GM23248 (cell line): ENCODE results near the gene NOL4L. TPM values are rescaled to one million over a fixed set of nuclear protein-coding genes. Genes with fewer than 3 reads are reported as not detected.

Experiments used
- DNase-seq: peaks from one replicate; pipeline ENCODE4 v3.0.0-alpha.2; 2015
- H2AFZ ChIP-seq: fragments of 200-600 bp; sonication (generic); 2 replicates; pipeline ENCODE4 v1.6.1; 2016; ENCODE audit warnings: antibody characterized with exemption
- H3F3A ChIP-seq: fragments of 200-600 bp; sonication (generic); 2 replicates; pipeline ENCODE4 v1.6.1; 2016; ENCODE audit warnings: mild to moderate bottlenecking, antibody characterized with exemption, mixed run types; ENCODE audit not compliant: insufficient read depth
- H3K27ac ChIP-seq: fragments of 200-600 bp; sonication (generic); 2 replicates; pipeline ENCODE4 v1.5.1; 2016; ENCODE audit warnings: mild to moderate bottlenecking
- H3K27me3 ChIP-seq: fragments of 200-600 bp; sonication (generic); replicated peaks from 2 replicates; pipeline ENCODE4 v1.6.1; 2016; ENCODE audit warnings: mild to moderate bottlenecking; ENCODE audit not compliant: insufficient read depth
- H3K36me3 ChIP-seq: fragments of 200-600 bp; sonication (generic); 2 replicates; pipeline ENCODE4 v1.6.1; 2016; ENCODE audit warnings: low read depth, mild to moderate bottlenecking
- H3K4me1 ChIP-seq: fragments of 200-600 bp; sonication (generic); 2 replicates; pipeline ENCODE4 v1.6.1; 2016; ENCODE audit warnings: mild to moderate bottlenecking; ENCODE audit not compliant: insufficient read depth
- H3K4me2 ChIP-seq: fragments of 200-600 bp; sonication (generic); one replicate; pipeline ENCODE4 v1.6.1; 2016; ENCODE audit warnings: mild to moderate bottlenecking; ENCODE audit not compliant: unreplicated experiment
- H3K4me3 ChIP-seq: fragments of 200-600 bp; sonication (generic); 2 replicates; pipeline ENCODE4 v1.5.1; 2016; ENCODE audit warnings: mild to moderate bottlenecking
- H3K79me2 ChIP-seq: fragments of 200-600 bp; sonication (generic); 2 replicates; pipeline ENCODE4 v1.6.1; 2016; ENCODE audit warnings: mild to moderate bottlenecking; ENCODE audit not compliant: insufficient read depth
- H3K9ac ChIP-seq: fragments of 200-600 bp; sonication (generic); 2 replicates; pipeline ENCODE4 v1.6.1; 2016; ENCODE audit warnings: mild to moderate bottlenecking
- H3K9me2 ChIP-seq: fragments of 200-600 bp; sonication (generic); 2 replicates; pipeline ENCODE4 v1.6.1; 2016; ENCODE audit warnings: mixed run types, mild to moderate bottlenecking, moderate library complexity; ENCODE audit not compliant: insufficient read depth
- H3K9me3 ChIP-seq: fragments of 200-600 bp; sonication (generic); one replicate; pipeline ENCODE4 v1.6.1; 2017; ENCODE audit warnings: low read depth
- H4K20me1 ChIP-seq: fragments of 200-600 bp; sonication (generic); 2 replicates; pipeline ENCODE4 v1.6.0; 2016; ENCODE audit not compliant: insufficient read depth
- EZH2 ChIP-seq: fragments of 200-600 bp; sonication (generic); IDR thresholded peaks from 2 replicates; pipeline ENCODE4 v1.6.1; 2018; ENCODE audit warnings: antibody characterized with exemption, mild to moderate bottlenecking; ENCODE audit not compliant: insufficient read depth, poor library complexity, severe bottlenecking
- EZH2phosphoT487 ChIP-seq: fragments of 200-600 bp; sonication (generic); IDR thresholded peaks from 2 replicates; pipeline ENCODE4 v1.6.1; 2018; ENCODE audit warnings: antibody characterized with exemption, moderate library complexity, mild to moderate bottlenecking, low read depth; ENCODE audit not compliant: insufficient read depth
- WGBS, 2 experiments: methylation state at CpG; one replicate each; pipeline ENCODE4 v1.1.6; 2015 to 2017; ENCODE audit warnings: low lambda C conversion rate in 2 of 2, low coverage in 1 of 2; ENCODE audit errors: missing lambda C conversion rate in 2 of 2; 5-methylcytosine and 5-hydroxymethylcytosine counted together
- in situ Hi-C: fragments of 300-500 bp; cut with MboI; formaldehyde crosslinking; loops from 2 replicates; pipeline ENCODE4 v1.15.0; 2020
- polyA plus RNA-seq: library from polyadenylated mRNA; unstranded; fragments of >200 nt; fragmentation: Nextera tagmentation; extraction: Ambion mirVana; gene quantifications from 2 replicates; pipeline ENCODE4 v1.2.1, GENCODE V29; 2016
- total RNA-seq: library from RNA; depleted of rRNA; stranded (reverse); fragments of >200 nt; shearing (Covaris generic); gene quantifications from 2 replicates; pipeline ENCODE4 v1.2.3, GENCODE V29; 2014

Gene NOL4L
- total and polyA plus RNA-seq, 2 experiments from 2014 or later, result 5.2 to 7.9 TPM

DNA sequence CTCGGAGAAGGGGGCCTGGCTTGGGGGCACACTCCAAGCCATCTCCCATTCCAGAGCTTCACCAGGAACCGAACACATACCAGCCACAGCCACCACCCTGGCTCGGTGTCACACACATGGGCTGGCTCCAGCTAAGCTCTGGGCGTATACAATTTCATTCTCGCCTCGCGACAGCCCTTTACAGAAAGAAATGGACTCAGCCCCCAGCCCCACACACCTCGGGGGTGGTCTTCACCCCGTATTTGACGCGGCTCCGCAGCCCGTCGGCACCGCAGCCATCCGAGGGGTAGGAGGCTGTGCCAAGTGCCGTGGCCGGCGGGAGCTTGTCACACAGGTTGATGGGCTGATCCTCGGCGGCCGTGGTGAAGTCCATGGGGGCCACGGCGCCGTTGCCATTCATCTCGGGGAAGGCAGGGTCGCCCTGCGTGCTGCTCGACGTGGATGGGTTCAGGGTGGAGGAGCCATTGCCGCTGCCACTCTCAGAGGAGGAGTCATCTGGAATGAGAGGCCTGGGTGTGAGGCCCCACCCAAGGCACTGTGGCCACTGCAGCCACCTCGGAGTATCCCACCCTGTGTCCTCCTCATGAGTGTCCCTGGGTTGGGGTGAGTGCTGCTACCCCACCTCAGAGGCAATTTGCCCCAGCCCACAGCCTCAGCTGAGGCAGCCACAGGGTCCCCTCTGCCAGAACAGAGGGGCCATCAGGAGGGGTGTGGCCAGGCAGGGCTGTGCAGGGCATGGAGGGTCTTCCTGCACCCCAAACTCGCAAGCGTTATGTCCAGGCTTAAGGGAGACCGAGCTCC is 129.0 kb downstream of the NOL4L start:
- Histone ChIP-seq H3K4me1 (peaks cover 4% of the 10 kb centered on the region; the same call in 1 of the 2 replicates), H3K4me3 (no peak overlapping the region), H3K9me2 (no peaks in the 10 kb centered on the region), H3F3A (no peaks in the 10 kb centered on the region), H3K27me3 (no peaks in the 10 kb centered on the region), H2AFZ (no peak overlapping the region), H3K27ac (no peak overlapping the region), H3K79me2 (no peaks in the 10 kb centered on the region), H3K9me3 (no peaks in the 10 kb centered on the region), H3K9ac (no peak overlapping the region), H4K20me1 (no peaks in the 10 kb centered on the region), H3K4me2 (no peak overlapping the region), H3K36me3 (no peaks in the 10 kb centered on the region)
- in situ Hi-C loops, result no loop called here
- no peak for TF ChIP-seq EZH2
- WGBS, 2 experiments, result 79 to 83% methylated on average over 34 to 35 of the region's 35 CpGs
- DNase-seq, result no peak

DNA sequence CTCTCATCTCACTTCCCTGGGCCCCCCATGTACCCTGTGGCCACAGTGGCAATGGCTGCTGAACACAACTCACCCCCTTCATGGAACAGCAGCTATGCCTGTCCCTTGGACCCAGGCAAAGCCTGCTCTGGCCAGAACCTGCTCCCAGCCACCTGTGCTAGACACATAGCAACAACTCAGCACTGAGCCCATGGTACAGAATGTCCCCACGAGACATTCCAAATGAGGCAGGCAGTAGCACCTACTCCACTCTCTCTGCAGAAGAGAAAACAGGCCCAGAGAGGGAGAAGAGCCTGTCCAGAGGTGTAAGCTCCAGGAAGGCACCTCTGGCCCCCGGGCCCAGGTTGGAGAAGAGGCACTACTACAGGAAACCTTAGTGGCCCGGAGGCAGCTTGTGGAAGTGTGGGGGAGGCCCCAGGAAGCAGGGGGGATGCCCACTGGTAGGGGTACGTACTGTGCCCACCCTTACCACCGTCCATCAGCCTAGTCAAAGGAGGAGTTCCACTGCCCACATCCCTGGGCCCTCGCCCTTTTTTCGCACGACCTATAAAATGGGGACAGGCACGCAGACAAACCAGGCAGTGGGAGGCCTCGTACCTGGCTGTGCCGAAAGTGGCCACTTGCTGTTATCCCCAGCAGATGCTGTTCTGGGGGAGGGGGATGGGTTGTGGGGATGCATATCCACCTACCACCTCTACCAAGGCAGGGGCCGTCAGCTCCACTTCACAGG is 129.8 kb downstream of the NOL4L start:
- H3K9me2 ChIP-seq, result no peaks in the 10 kb centered on the region
- H3K9ac ChIP-seq, result no peak overlapping the region
- no peaks in the 10 kb centered on the region for H3K36me3 ChIP-seq
- no peaks in the 10 kb centered on the region for H3K9me3 ChIP-seq
- TF ChIP-seq EZH2 (no peak), EZH2phosphoT487 (no peak)
- DNase-seq, result no peak
- H3F3A ChIP-seq, result no peaks in the 10 kb centered on the region
- H3K4me2 ChIP-seq, result no peak overlapping the region
- H3K79me2 ChIP-seq, result no peaks in the 10 kb centered on the region
- in situ Hi-C loops, result no loop called here
- H4K20me1 ChIP-seq, result no peaks in the 10 kb centered on the region
- WGBS, 2 experiments, result 88 to 90% methylated on average over 12 of the region's 12 CpGs
- H3K27me3 ChIP-seq, result no peaks in the 10 kb centered on the region
- no peak overlapping the region for H3K27ac ChIP-seq
- no peak overlapping the region for H2AFZ ChIP-seq
- peaks cover 4% of the 10 kb centered on the region; the same call in 1 of the 2 replicates for H3K4me1 ChIP-seq
- H3K4me3 ChIP-seq, result no peak overlapping the region

DNA sequence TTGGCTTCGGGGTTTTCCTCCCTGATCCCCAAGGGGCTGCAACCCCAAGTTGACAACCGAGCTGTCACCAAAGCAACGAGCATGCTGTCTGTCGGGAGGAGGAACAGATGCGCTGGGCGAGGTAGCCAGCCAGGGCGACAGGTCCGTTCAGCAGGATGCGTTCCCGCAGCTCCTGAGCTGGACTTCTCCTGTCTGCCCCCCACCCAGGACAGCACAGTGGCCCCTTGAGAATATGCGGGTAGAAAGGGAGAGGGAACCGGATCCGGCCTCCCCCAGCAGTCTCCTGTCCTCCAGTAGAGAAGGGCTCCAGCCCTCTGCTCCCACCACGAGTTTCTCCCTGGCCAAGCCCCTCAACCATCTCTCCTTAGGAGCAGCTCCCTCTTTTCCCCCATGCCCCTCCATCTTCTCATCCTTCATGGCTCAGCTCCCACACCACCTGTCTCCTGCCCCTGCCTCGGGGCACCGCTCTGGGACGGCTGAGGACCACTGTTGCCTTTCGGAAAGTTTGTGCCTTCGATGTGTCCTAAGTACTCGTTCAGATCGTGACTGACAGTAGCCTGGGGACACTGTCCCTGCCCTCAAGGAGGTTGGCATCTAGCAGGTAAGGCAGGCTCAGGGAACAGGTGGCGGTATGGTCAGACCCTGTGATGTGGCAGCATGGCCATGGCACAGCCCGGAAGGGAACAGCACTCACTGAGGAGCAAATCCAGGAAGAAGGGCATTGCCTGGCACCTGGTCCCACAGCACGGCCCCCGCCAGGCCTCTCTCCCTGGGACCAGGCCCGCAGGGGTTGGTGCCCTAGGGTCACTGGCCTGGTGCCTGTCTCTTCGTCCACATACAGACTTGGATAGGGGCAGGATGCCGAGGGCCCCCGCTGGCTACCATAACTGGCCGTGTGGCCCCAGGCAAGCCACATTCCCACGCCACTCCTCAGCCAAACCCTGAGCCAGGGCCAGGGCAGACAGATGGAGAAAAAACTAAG is 130.7 kb downstream of the NOL4L start:
- Histone ChIP-seq H3K79me2 (no peaks in the 10 kb centered on the region), H3K4me1 (peaks cover 4% of the 10 kb centered on the region; the same call in 1 of the 2 replicates), H3K9ac (no peak overlapping the region), H3K36me3 (no peaks in the 10 kb centered on the region), H3F3A (0 out of 2 replicates have a peak, but pooled peaks cover 6% of the 10 kb centered on the region), H3K4me2 (no peak overlapping the region), H3K4me3 (no peak overlapping the region), H3K27me3 (no peaks in the 10 kb centered on the region), H3K9me3 (no peaks in the 10 kb centered on the region), H2AFZ (no peak overlapping the region), H3K27ac (no peak overlapping the region), H3K9me2 (no peaks in the 10 kb centered on the region), H4K20me1 (no peaks in the 10 kb centered on the region)
- WGBS, 2 experiments, result 86 to 88% methylated on average over 29 to 31 of the region's 31 CpGs
- no peak for DNase-seq
- TF ChIP-seq EZH2, result no peak
- TF ChIP-seq EZH2phosphoT487, result no peak
- in situ Hi-C loops, result no loop called here
